HCT116 (cell line): ENCODE measurements around the gene CYSRT1. TPM values are rescaled to one million over a fixed set of nuclear protein-coding genes. Genes with fewer than 3 reads are reported as not detected.

Experiments
- ATAC-seq: fragments of 200-7000 bp; cut with Tn5 transposase; 2 replicates; pipeline ENCODE4 v1.9.1; 2020; ENCODE audit warnings: mild to moderate bottlenecking, moderate library complexity
- BruUV-seq: library from RNA; stranded (reverse); fragments of 400-500 nt; replicated peaks from 2 replicates; lab custom pipeline; 2021; lab: Mats Ljungman, UMichigan
- CTCF ChIA-PET: fragments of 300-600 bp; sonication (Branson Sonifier 250); formaldehyde crosslinking; loops from one replicate; lab custom pipeline; 2021; ENCODE audit warnings: antibody characterized with exemption; lab: Charles Lee
- POLR2A ChIA-PET: fragments of 300-600, 350-600 bp; sonication (Branson Sonifier 250); formaldehyde crosslinking; loops from one replicate; lab custom pipeline; 2021; ENCODE audit warnings: antibody characterized with exemption; lab: Charles Lee
- RAD21 ChIA-PET, 2 experiments: fragments of 300-600 bp; sonication (Branson Sonifier 250); formaldehyde crosslinking; loops; one replicate each; lab custom pipeline; 2023; ENCODE audit warnings: low total read pairs in 2 of 2; ENCODE audit not compliant: uncharacterized antibody in 2 of 2, unreplicated experiment in 2 of 2, low non-redundant PET in 1 of 2; lab: Charles Lee
- DNase-seq: peaks from one replicate; pipeline ENCODE4 v3.0.0-alpha.2; 2010; ENCODE audit warnings: low read depth, low spot score
- H2AFZ ChIP-seq: fragments of 200-600 bp; shearing (Covaris generic), sonication (generic); 2 replicates; pipeline ENCODE4 v1.6.1; 2017; ENCODE audit warnings: low read depth, mixed run types, mixed read lengths, antibody characterized with exemption, low read length; ENCODE audit not compliant: poor library complexity, severe bottlenecking
- H3K27ac ChIP-seq: 2 replicates; pipeline ENCODE4 v1.5.1; 2012; ENCODE audit warnings: low read depth, low read length
- H3K27me3 ChIP-seq: fragments of 200-600 bp; sonication (generic); 2 replicates; pipeline ENCODE4 v1.6.1; 2016; ENCODE audit warnings: mixed run types, low read length, mixed read lengths; ENCODE audit not compliant: insufficient read depth
- H3K36me3 ChIP-seq, 2 experiments: fragments of 200-500 bp in 1 of 2; fragments of 200-600 bp in 1 of 2; sonication (Bioruptor generic) in 1 of 2; sonication (generic) in 1 of 2; 2 replicates each; pipeline versions ENCODE4 v1.5.1 to v1.6.1; 2014 to 2016; ENCODE audit warnings: low read length in 2 of 2, inconsistent platforms in 1 of 2, mixed read lengths in 1 of 2, mixed run types in 1 of 2; ENCODE audit not compliant: insufficient read depth in 2 of 2, control insufficient read depth in 1 of 2
- H3K4me1 ChIP-seq, 2 experiments: fragments of 200-600 bp in 1 of 2; sonication (generic) in 1 of 2; 2 replicates each; pipeline versions ENCODE4 v1.5.1 to v1.6.1; 2012 to 2017; ENCODE audit warnings: low read length in 2 of 2, inconsistent platforms in 1 of 2, mild to moderate bottlenecking in 1 of 2, mixed read lengths in 1 of 2, mixed run types in 1 of 2, moderate library complexity in 1 of 2; ENCODE audit not compliant: insufficient read depth in 2 of 2, control insufficient read depth in 1 of 2
- H3K4me2 ChIP-seq: fragments of 200-600 bp; sonication (generic); 2 replicates; pipeline ENCODE4 v1.6.1; 2017; ENCODE audit warnings: mixed run types, low read length, mixed read lengths
- H3K4me3 ChIP-seq, 2 experiments: fragments of 200-600 bp in 1 of 2; sonication (generic) in 1 of 2; replicated peaks in 1 of 2; 2 replicates each; pipeline ENCODE4 v1.5.1; 2011 to 2016; ENCODE audit warnings: low read length in 2 of 2, control low read depth in 1 of 2, low read depth in 1 of 2, mild to moderate bottlenecking in 1 of 2, mixed read lengths in 1 of 2, mixed run types in 1 of 2
- H3K79me2 ChIP-seq: fragments of 200-600 bp; sonication (generic); 2 replicates; pipeline ENCODE4 v1.6.1; 2017; ENCODE audit warnings: mild to moderate bottlenecking, mixed run types, low read length, moderate library complexity, mixed read lengths; ENCODE audit not compliant: insufficient read depth
- H3K9ac ChIP-seq: fragments of 200-600 bp; sonication (generic); 2 replicates; pipeline ENCODE4 v1.6.1; 2016; ENCODE audit warnings: low read length, mixed read lengths
- H3K9me2 ChIP-seq: fragments of 200-600 bp; sonication (generic), shearing (Covaris generic); 2 replicates; pipeline ENCODE4 v1.6.1; 2017; ENCODE audit warnings: mixed run types, mild to moderate bottlenecking, moderate library complexity; ENCODE audit not compliant: insufficient read depth
- H3K9me3 ChIP-seq, 2 experiments: fragments of 200-500 bp in 1 of 2; fragments of 200-600 bp in 1 of 2; sonication (Bioruptor generic) in 1 of 2; sonication (generic) in 1 of 2; 2 replicates each; pipeline ENCODE4 v1.6.1; 2014 to 2017; ENCODE audit warnings: low read length in 2 of 2, mixed read lengths in 2 of 2, inconsistent platforms in 1 of 2, low read depth in 1 of 2, mild to moderate bottlenecking in 1 of 2, mixed run types in 1 of 2, moderate library complexity in 1 of 2; ENCODE audit not compliant: control insufficient read depth in 1 of 2, insufficient read depth in 1 of 2
- H4K20me1 ChIP-seq: fragments of 200-600 bp; sonication (generic), shearing (Covaris generic); 2 replicates; pipeline ENCODE4 v1.6.1; 2017; ENCODE audit warnings: mixed run types, mild to moderate bottlenecking, moderate library complexity; ENCODE audit not compliant: insufficient read depth
- EZH2 ChIP-seq: fragments of 200-600 bp; sonication (generic); IDR thresholded peaks from 2 replicates; pipeline ENCODE4 v1.6.1; 2017; ENCODE audit warnings: antibody characterized with exemption, mixed run types
- FOSL1 ChIP-seq: IDR thresholded peaks from 2 replicates; pipeline ENCODE4 v1.6.1; 2012; ENCODE audit warnings: low read depth
- POLR2AphosphoS5 ChIP-seq: IDR thresholded peaks from 2 replicates; pipeline ENCODE4 v1.6.1; 2011; ENCODE audit warnings: mild to moderate bottlenecking, low read depth, low read length, moderate library complexity
- RAD21 ChIP-seq: IDR thresholded peaks from 2 replicates; pipeline ENCODE4 v1.6.1; 2012; ENCODE audit warnings: low read depth, mild to moderate bottlenecking
- YY1 ChIP-seq: IDR thresholded peaks from 2 replicates; pipeline ENCODE4 v1.6.1; 2011; ENCODE audit warnings: low read length, low read depth, moderate library complexity, mild to moderate bottlenecking; ENCODE audit not compliant: insufficient replicate concordance; ENCODE audit errors: extremely low read depth
- intact Hi-C: fragments of 100-400 bp; cut with micrococcal nuclease; formaldehyde crosslinking; loops from 2 replicates; pipeline ENCODE4 v1.10.0; 2022
- total RNA-seq: library from RNA; stranded (reverse); gene quantifications from one replicate; pipeline ENCODE4 v1.2.1, GENCODE V29; 2021; ENCODE audit not compliant: unreplicated experiment
- TF ChIP-seq, protein P1 (sequence below), 3 experiments: fragments of 200-600 bp in 1 of 3; sonication (generic) in 1 of 3; IDR thresholded peaks in 2 of 3; conservative IDR thresholded peaks in 1 of 3; 2 replicates each; pipeline ENCODE4 v1.5.1; 2012 to 2017; ENCODE audit warnings: low read depth in 2 of 3, low read length in 2 of 3, antibody characterized with exemption in 1 of 3, borderline replicate concordance in 1 of 3, control low read depth in 1 of 3, mild to moderate bottlenecking in 1 of 3, mixed read lengths in 1 of 3, mixed run types in 1 of 3, moderate library complexity in 1 of 3; ENCODE audit not compliant: insufficient read depth in 1 of 3
- TF ChIP-seq, protein P2 (sequence below): IDR thresholded peaks from 2 replicates; pipeline ENCODE4 v1.6.1; 2012

The CYSRT1 gene
- total RNA-seq, 1 experiment from 2014 or later, result 4.3 TPM

DNA sequence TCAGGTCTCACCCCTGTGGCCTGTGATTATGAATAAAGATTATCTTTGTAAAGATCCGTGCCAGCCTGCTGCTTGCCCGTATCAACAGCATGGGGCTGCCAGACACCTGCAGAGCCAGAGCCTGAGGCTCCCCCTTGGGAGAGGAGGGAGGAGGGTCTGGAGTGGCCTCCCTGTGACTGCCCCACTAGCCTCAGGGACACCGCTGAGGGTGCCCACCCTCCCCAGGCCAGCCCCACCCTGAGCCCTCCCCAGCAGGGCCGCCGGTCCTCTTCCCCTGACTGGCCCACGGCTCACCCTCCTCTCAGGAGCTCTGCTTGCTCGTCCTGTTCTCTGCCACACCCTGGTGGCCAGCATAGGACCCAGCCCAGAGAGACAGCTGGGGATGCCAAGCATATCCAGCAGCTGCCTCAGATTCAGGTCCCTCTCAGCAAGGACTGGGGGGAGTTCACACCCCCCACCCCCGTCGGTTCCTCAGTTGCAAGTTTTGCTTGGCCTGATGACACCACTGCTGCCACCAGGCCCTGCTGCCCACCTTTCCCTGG lies 34.6 kb upstream of the CYSRT1 start:
- Histone ChIP-seq H3K9me3 (no peaks in the 10 kb centered on the region), H3K9me2 (no peaks in the 10 kb centered on the region), H3K36me3 (peaks cover 0 to 23% of the 10 kb centered on the region in 2 experiments; a peak in 1 of 4 replicates), H3K9ac (peak overlapping the region; percentile 94), H3K27ac (peak overlapping the region; percentile 99; the same call in 1 of the 2 replicates), H3K4me2 (peak overlapping the region; percentile 98), H4K20me1 (no peaks in the 10 kb centered on the region), H3K4me1 (peaks cover 25 to 45% of the 10 kb centered on the region in 2 experiments), H3K4me3 (peak overlapping the region in 1 of 2 experiments; percentile 100; a peak in 2 of 4 replicates), H2AFZ (no peak overlapping the region), H3K27me3 (no peaks in the 10 kb centered on the region), H3K79me2 (peaks cover 57% of the 10 kb centered on the region)
- ChIA-PET CTCF (interaction anchor here (0.7 to 1.3 kb wide), 3 partner anchors 70 to 155 kb away, joined by 3 to 4 read pairs (median 3); partner anchors contain the start of gene MAN1B1), RAD21 (interaction anchor here in 1 of 2 experiments (0.6 kb wide), 1 partner anchor 33 kb away, joined by 5 read pairs; no protein-coding TSS in a partner anchor), POLR2A (interaction anchor here (0.7 to 3.5 kb wide), 2 partner anchors 8 to 64 kb away, joined by 3 to 20 read pairs; no protein-coding TSS in a partner anchor)
- TF ChIP-seq YY1, result no peak
- TF ChIP-seq POLR2AphosphoS5, result 0 out of 2 replicates have a peak, but pooled peaks have one; percentile 22
- TF ChIP-seq, protein P1, sequence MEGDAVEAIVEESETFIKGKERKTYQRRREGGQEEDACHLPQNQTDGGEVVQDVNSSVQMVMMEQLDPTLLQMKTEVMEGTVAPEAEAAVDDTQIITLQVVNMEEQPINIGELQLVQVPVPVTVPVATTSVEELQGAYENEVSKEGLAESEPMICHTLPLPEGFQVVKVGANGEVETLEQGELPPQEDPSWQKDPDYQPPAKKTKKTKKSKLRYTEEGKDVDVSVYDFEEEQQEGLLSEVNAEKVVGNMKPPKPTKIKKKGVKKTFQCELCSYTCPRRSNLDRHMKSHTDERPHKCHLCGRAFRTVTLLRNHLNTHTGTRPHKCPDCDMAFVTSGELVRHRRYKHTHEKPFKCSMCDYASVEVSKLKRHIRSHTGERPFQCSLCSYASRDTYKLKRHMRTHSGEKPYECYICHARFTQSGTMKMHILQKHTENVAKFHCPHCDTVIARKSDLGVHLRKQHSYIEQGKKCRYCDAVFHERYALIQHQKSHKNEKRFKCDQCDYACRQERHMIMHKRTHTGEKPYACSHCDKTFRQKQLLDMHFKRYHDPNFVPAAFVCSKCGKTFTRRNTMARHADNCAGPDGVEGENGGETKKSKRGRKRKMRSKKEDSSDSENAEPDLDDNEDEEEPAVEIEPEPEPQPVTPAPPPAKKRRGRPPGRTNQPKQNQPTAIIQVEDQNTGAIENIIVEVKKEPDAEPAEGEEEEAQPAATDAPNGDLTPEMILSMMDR (IDR thresholded peaks at IDR 0.05 in 2 of 3, conservative IDR thresholded peaks at IDR 0.05 in 1 of 3; ENCODE audit: borderline replicate concordance in 1 of 3, insufficient read depth in 1 of 3, low read depth in 2 of 3, low read length in 2 of 3), result peak in 2 of 3 experiments; percentile 30 to 40; a peak in 3 of 6 replicates
- TF ChIP-seq RAD21, result no peak
- ATAC-seq, result no peak
- DNase-seq, result no peak
- intact Hi-C loops, result no loop called here
- BruUV-seq, result no TSS peak

DNA sequence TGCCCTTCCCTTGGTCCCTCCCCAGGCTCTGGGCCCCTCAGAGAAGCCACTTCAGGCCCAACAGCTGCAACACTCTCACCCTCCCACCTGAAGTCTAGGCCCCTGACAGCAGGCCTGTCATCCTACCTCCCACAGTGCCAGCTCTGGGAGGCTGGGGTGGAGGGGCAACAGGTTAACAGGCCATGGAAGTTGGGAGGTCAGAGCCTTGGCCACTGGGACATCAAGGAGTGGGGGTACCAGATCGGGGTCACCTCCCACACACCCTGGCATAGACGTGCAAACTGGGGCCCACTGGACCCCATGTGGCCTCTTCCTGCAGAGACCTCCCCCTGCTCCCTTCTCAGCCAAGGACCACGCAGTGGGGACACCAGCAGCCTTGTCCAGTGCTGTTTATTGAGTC lies 33.7 kb upstream of the CYSRT1 start:
- BruUV-seq, result no TSS peak
- ChIA-PET POLR2A (no interaction called here), CTCF (no interaction called here), RAD21 (no interaction called here)
- Histone ChIP-seq H3K9me2 (no peaks in the 10 kb centered on the region), H3K27ac (0 out of 2 replicates have a peak overlapping the region, but pooled peaks have one; percentile 99), H3K4me2 (no peak overlapping the region), H3K27me3 (no peaks in the 10 kb centered on the region), H3K9ac (no peak overlapping the region), H3K4me3 (no peak overlapping the region), H3K79me2 (peaks cover 51% of the 10 kb centered on the region), H4K20me1 (no peaks in the 10 kb centered on the region)
- ATAC-seq, result no peak
- TF ChIP-seq EZH2, result no peak
- TF ChIP-seq, protein P2, sequence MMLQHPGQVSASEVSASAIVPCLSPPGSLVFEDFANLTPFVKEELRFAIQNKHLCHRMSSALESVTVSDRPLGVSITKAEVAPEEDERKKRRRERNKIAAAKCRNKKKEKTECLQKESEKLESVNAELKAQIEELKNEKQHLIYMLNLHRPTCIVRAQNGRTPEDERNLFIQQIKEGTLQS, result no peak
- TF ChIP-seq FOSL1, result no peak
- TF ChIP-seq, all 23 proteins: peak for 0
- peaks cover 0 to 17% of the 10 kb centered on the region in 2 experiments; a peak in 1 of 4 replicates for H3K36me3 ChIP-seq
- H2AFZ ChIP-seq, result no peak overlapping the region
- H3K9me3 ChIP-seq, result no peaks in the 10 kb centered on the region
- intact Hi-C loops, result no loop called here
- DNase-seq, result no peak
- peaks cover 32 to 52% of the 10 kb centered on the region in 2 experiments for H3K4me1 ChIP-seq
